SU-DHL-6 (cell line): ENCODE results near the gene PRXL2C.

Source experiments
- H2AFZ ChIP-seq: fragments of 200-600 bp; sonication (generic); 2 replicates; pipeline ENCODE4 v1.6.1; 2014; ENCODE audit warnings: low read depth, mild to moderate bottlenecking, moderate library complexity, mixed read lengths, antibody characterized with exemption, low read length; ENCODE audit not compliant: severe bottlenecking
- H3F3A ChIP-seq: fragments of 200-600 bp; shearing (Covaris generic); 2 replicates; pipeline ENCODE4 v1.6.0; 2016; ENCODE audit warnings: antibody characterized with exemption, mild to moderate bottlenecking; ENCODE audit not compliant: insufficient read depth
- H3K27ac ChIP-seq: fragments of 200-600 bp; sonication (generic); 2 replicates; pipeline ENCODE4 v1.5.1; 2016; ENCODE audit warnings: low read depth, mild to moderate bottlenecking, low read length, moderate library complexity, mixed read lengths
- H3K27me3 ChIP-seq: fragments of 200-600 bp; sonication (generic), shearing (Covaris generic); 2 replicates; pipeline ENCODE4 v1.6.0; 2014; ENCODE audit warnings: mild to moderate bottlenecking, low read length
- H3K36me3 ChIP-seq: fragments of 200-600 bp; sonication (generic); 2 replicates; pipeline ENCODE4 v1.6.1; 2014; ENCODE audit warnings: mild to moderate bottlenecking, low read length, mixed read lengths
- H3K4me2 ChIP-seq: fragments of 300-600, 200-600 bp; shearing (Covaris generic), sonication (generic); 2 replicates; pipeline ENCODE4 v1.6.0; 2014; ENCODE audit warnings: low read length, low read depth, mild to moderate bottlenecking; ENCODE audit not compliant: poor library complexity, severe bottlenecking
- H3K4me3 ChIP-seq: fragments of 200-600 bp; sonication (generic); 2 replicates; pipeline ENCODE4 v1.5.1; 2014; ENCODE audit warnings: antibody characterized with exemption, low read length, mild to moderate bottlenecking, mixed read lengths; ENCODE audit not compliant: insufficient read depth, poor library complexity, severe bottlenecking
- H3K79me2 ChIP-seq: fragments of 200-600 bp; sonication (generic); 2 replicates; pipeline ENCODE4 v1.6.1; 2014; ENCODE audit warnings: mild to moderate bottlenecking, low read length, moderate library complexity; ENCODE audit not compliant: insufficient read depth
- H3K9ac ChIP-seq: fragments of 200-600 bp; sonication (generic); 2 replicates; pipeline ENCODE4 v1.7.0; 2014; ENCODE audit warnings: mild to moderate bottlenecking, low read length
- H3K9me2 ChIP-seq: fragments of 200-600 bp; sonication (generic); replicated peaks from 2 replicates; pipeline ENCODE4 v1.6.1; 2014; ENCODE audit warnings: low read length; ENCODE audit not compliant: insufficient read depth
- H3K9me3 ChIP-seq: fragments of 200-600 bp; sonication (generic); 2 replicates; pipeline ENCODE4 v1.6.1; 2014; ENCODE audit warnings: low read length, mixed read lengths; ENCODE audit not compliant: insufficient read depth
- H4K20me1 ChIP-seq: fragments of 200-600 bp; sonication (generic); 2 replicates; pipeline ENCODE4 v1.6.1; 2014; ENCODE audit warnings: low read depth, mild to moderate bottlenecking, antibody characterized with exemption, low read length, moderate library complexity, mixed read lengths
- CTCF ChIP-seq: fragments of 200-600 bp; sonication (generic); IDR thresholded peaks from one replicate; pipeline ENCODE4 v1.5.1; 2017; ENCODE audit warnings: antibody characterized with exemption, mild to moderate bottlenecking, low read length, moderate library complexity; ENCODE audit not compliant: insufficient read depth, poor library complexity, severe bottlenecking
- EZH2phosphoT487 ChIP-seq: fragments of 200-600 bp; sonication (generic), shearing (Covaris generic); conservative IDR thresholded peaks from 2 replicates; pipeline ENCODE4 v1.6.1; 2018; ENCODE audit warnings: mild to moderate bottlenecking, antibody characterized with exemption, low read length, moderate library complexity, mixed read lengths

PRXL2C gene

GRCh38 chr9:96688745-96689464 is 33.8 kb upstream of the PRXL2C start:
- H3K9me3 ChIP-seq = no peaks in the 10 kb centered on the region
- no peak for TF ChIP-seq CTCF
- TF ChIP-seq EZH2phosphoT487 = no peak
- no peak overlapping the region for H3K4me2 ChIP-seq
- H3K9me2 ChIP-seq = no peaks in the 10 kb centered on the region
- no peak overlapping the region for H3K9ac ChIP-seq
- H4K20me1 ChIP-seq = no peaks in the 10 kb centered on the region
- no peaks in the 10 kb centered on the region for H3F3A ChIP-seq
- H3K27me3 ChIP-seq = no peaks in the 10 kb centered on the region
- H3K27ac ChIP-seq = no peak overlapping the region
- no peak overlapping the region for H2AFZ ChIP-seq
- no peaks in the 10 kb centered on the region for H3K79me2 ChIP-seq
- no peak overlapping the region for H3K4me3 ChIP-seq
- no peaks in the 10 kb centered on the region for H3K36me3 ChIP-seq

GRCh38 chr9:96688187-96688586 is 33.1 kb upstream of the PRXL2C start:
- Histone ChIP-seq H4K20me1 (no peaks in the 10 kb centered on the region), H3K4me2 (no peak overlapping the region), H3K36me3 (no peaks in the 10 kb centered on the region), H3K27me3 (no peaks in the 10 kb centered on the region), H3K9ac (no peak overlapping the region), H2AFZ (no peak overlapping the region), H3K79me2 (no peaks in the 10 kb centered on the region), H3F3A (no peaks in the 10 kb centered on the region), H3K9me2 (no peaks in the 10 kb centered on the region), H3K4me3 (no peak overlapping the region), H3K9me3 (no peaks in the 10 kb centered on the region), H3K27ac (no peak overlapping the region)
- TF ChIP-seq EZH2phosphoT487 (no peak), CTCF (no peak)

- Histone ChIP-seq H2AFZ (no peak overlapping the region), H3K4me3 (no peak overlapping the region)
Observed at GRCh38 chr9:96686638-96687335, 31.7 kb upstream of the PRXL2C start.

More at GRCh38 chr9:96686638-96687335, 31.7 kb upstream of the PRXL2C start:
- Histone ChIP-seq H3K27me3 (no peaks in the 10 kb centered on the region), H4K20me1 (no peaks in the 10 kb centered on the region), H3K4me2 (no peak overlapping the region), H3K36me3 (no peaks in the 10 kb centered on the region), H3K9ac (no peak overlapping the region), H3K27ac (no peak overlapping the region), H3F3A (no peaks in the 10 kb centered on the region), H3K9me3 (no peaks in the 10 kb centered on the region), H3K9me2 (no peaks in the 10 kb centered on the region), H3K79me2 (no peaks in the 10 kb centered on the region)
- no peak for TF ChIP-seq EZH2phosphoT487
- no peak for TF ChIP-seq CTCF
